ENCODE measurements around the gene TMEM191C.
"Not testable (repeated sequence)": the region's sequence is repeated elsewhere in the genome, so short reads cannot be mapped to it uniquely, and the experiment has no call there.

Gene TMEM191C

GRCh38 chr22:21446827-21447690 lies 20.1 kb upstream of the TMEM191C start:
- DNase-seq = no peak

- no peak for DNase-seq
Observed at GRCh38 chr22:21447694-21448402, 19.3 kb upstream of the TMEM191C start.

- DNase-seq = no peak
Observed at GRCh38 chr22:21448627-21449416, 18.4 kb upstream of the TMEM191C start.

GRCh38 chr22:21449531-21450319 lies 17.5 kb upstream of the TMEM191C start:
- DNase-seq = no peak

GRCh38 chr22:21450320-21450831 lies 16.8 kb upstream of the TMEM191C start:
- no peak for DNase-seq

GRCh38 chr22:21450858-21451353 lies 16.3 kb upstream of the TMEM191C start:
- DNase-seq = no peak

GRCh38 chr22:21451545-21452520 lies 15.4 kb upstream of the TMEM191C start:
- no peak for DNase-seq

GRCh38 chr22:21452666-21453065 lies 14.5 kb upstream of the TMEM191C start:
- DNase-seq = not testable (repeated sequence)

- not testable (repeated sequence) for DNase-seq
Observed at GRCh38 chr22:21454998-21455333, 12.2 kb upstream of the TMEM191C start.

- no peak for DNase-seq
Observed at GRCh38 chr22:21455334-21456089, 11.7 kb upstream of the TMEM191C start.

- DNase-seq = no peak
Observed at GRCh38 chr22:21457023-21457787, 10.0 kb upstream of the TMEM191C start.

- DNase-seq = not testable (repeated sequence)
Observed at GRCh38 chr22:21462672-21463071, 4.5 kb upstream of the TMEM191C start.

GRCh38 chr22:21468194-21469096 lies 1.3 kb downstream of the TMEM191C start:
- DNase-seq = not testable (repeated sequence)

GRCh38 chr22:21469097-21469994 lies 2.2 kb downstream of the TMEM191C start:
- DNase-seq = not testable (repeated sequence)

GRCh38 chr22:21472984-21473383 lies 5.8 kb downstream of the TMEM191C start:
- DNase-seq = not testable (repeated sequence)

- not testable (repeated sequence) for DNase-seq
Observed at GRCh38 chr22:21473664-21474063, 6.5 kb downstream of the TMEM191C start.

- not testable (repeated sequence) for DNase-seq
Observed at GRCh38 chr22:21484039-21484438, 16.9 kb downstream of the TMEM191C start.

All from NCI-H2081 treated with DMSO at 0.1 percent for 48 hours (cell line).